Panc1 (cell line): ENCODE data around the gene TMEM123. TPM values are rescaled to one million over a fixed set of nuclear protein-coding genes. Genes with fewer than 3 reads are reported as not detected.

ENCODE experiments used
- ATAC-seq: fragments of 200-7000 bp; cut with Tn5 transposase; 2 replicates; pipeline ENCODE4 v1.9.1; 2020; ENCODE audit warnings: mild to moderate bottlenecking, moderate library complexity
- BruUV-seq: library from RNA; stranded (reverse); fragments of 400-500 nt; replicated peaks from 2 replicates; lab custom pipeline; 2021; lab: Mats Ljungman, UMichigan
- CTCF ChIA-PET: fragments of 300-600 bp; sonication (Branson Sonifier 250); formaldehyde crosslinking; loops from one replicate; lab custom pipeline; 2022; ENCODE audit warnings: antibody characterized with exemption; lab: Charles Lee
- POLR2A ChIA-PET: fragments of 300-600 bp; sonication (Branson Sonifier 250); formaldehyde crosslinking; loops from one replicate; lab custom pipeline; 2022; ENCODE audit warnings: antibody characterized with exemption; lab: Charles Lee
- DNase-seq: peaks from one replicate; pipeline ENCODE4 v3.0.0-alpha.2; 2010; ENCODE audit warnings: low read depth, low spot score
- H3K27ac ChIP-seq: 2 replicates; pipeline ENCODE4 v1.5.1; 2011; ENCODE audit warnings: mild to moderate bottlenecking, low read length, inconsistent platforms
- H3K27me3 ChIP-seq: fragments of 200-500 bp; sonication (Bioruptor generic); 2 replicates; pipeline ENCODE4 v1.6.0; 2014; ENCODE audit warnings: low read length, inconsistent platforms; ENCODE audit not compliant: control insufficient read depth, insufficient read depth
- H3K36me3 ChIP-seq: fragments of 200-500 bp; sonication (Bioruptor generic); 2 replicates; pipeline ENCODE4 v1.5.1; 2014; ENCODE audit warnings: inconsistent platforms, mild to moderate bottlenecking, low read length, moderate library complexity; ENCODE audit not compliant: control insufficient read depth, insufficient read depth
- H3K4me1 ChIP-seq: 2 replicates; pipeline ENCODE4 v1.5.1; 2011; ENCODE audit warnings: inconsistent platforms, mild to moderate bottlenecking, low read length, moderate library complexity; ENCODE audit not compliant: control insufficient read depth, insufficient read depth
- H3K4me3 ChIP-seq, 2 experiments: 2 replicates each; pipeline ENCODE4 v1.5.1; 2011 to 2012; ENCODE audit warnings: low read depth in 2 of 2, low read length in 2 of 2, mild to moderate bottlenecking in 2 of 2, inconsistent platforms in 1 of 2, moderate library complexity in 1 of 2
- H3K9me3 ChIP-seq: fragments of 200-500 bp; sonication (Bioruptor generic); 2 replicates; pipeline ENCODE4 v1.5.1; 2014; ENCODE audit warnings: low read depth, mild to moderate bottlenecking, inconsistent platforms, low read length, moderate library complexity; ENCODE audit not compliant: control insufficient read depth, insufficient read depth
- POLR2AphosphoS5 ChIP-seq: IDR thresholded peaks from 2 replicates; pipeline ENCODE4 v1.6.1; 2012; ENCODE audit warnings: mild to moderate bottlenecking, low read depth, low read length, moderate library complexity
- REST ChIP-seq, 2 experiments: IDR thresholded peaks; 2 replicates each; pipeline ENCODE4 v1.6.1; 2011 to 2012; ENCODE audit warnings: low read depth in 2 of 2, control low read depth in 1 of 2, low read length in 1 of 2, mild to moderate bottlenecking in 1 of 2, moderate library complexity in 1 of 2; ENCODE audit not compliant: insufficient read depth in 1 of 2
- SIN3A ChIP-seq: IDR thresholded peaks from 2 replicates; pipeline ENCODE4 v1.6.1; 2012; ENCODE audit warnings: low read depth, mild to moderate bottlenecking, low read length, moderate library complexity, borderline replicate concordance; ENCODE audit not compliant: insufficient read depth
- TCF7L2 ChIP-seq: IDR thresholded peaks from 2 replicates; pipeline ENCODE4 v1.6.1; 2011; ENCODE audit warnings: mild to moderate bottlenecking, low read depth, low read length, inconsistent platforms
- in situ Hi-C: cut with HindIII; loops from 2 replicates; pipeline ENCODE4 v1.10.0; 2016; ENCODE audit warnings: low sequenced_read_pairs, low pct_unique_long_range_greater_than_20kb
- intact Hi-C: fragments of 100-400 bp; cut with micrococcal nuclease; formaldehyde crosslinking; loops from one replicate; pipeline ENCODE4 v1.10.0; 2022; ENCODE audit not compliant: unreplicated experiment
- total RNA-seq: library from RNA; stranded (reverse); gene quantifications from one replicate; pipeline ENCODE4 v1.2.1, GENCODE V29; 2021; ENCODE audit not compliant: unreplicated experiment
- TF ChIP-seq, protein P1 (sequence below): fragments of 450-650 bp; IDR thresholded peaks from 2 replicates; pipeline ENCODE4 v1.5.1; 2017; ENCODE audit warnings: mild to moderate bottlenecking

The TMEM123 gene
- total RNA-seq, 1 experiment from 2014 or later, result 383 TPM

DNA sequence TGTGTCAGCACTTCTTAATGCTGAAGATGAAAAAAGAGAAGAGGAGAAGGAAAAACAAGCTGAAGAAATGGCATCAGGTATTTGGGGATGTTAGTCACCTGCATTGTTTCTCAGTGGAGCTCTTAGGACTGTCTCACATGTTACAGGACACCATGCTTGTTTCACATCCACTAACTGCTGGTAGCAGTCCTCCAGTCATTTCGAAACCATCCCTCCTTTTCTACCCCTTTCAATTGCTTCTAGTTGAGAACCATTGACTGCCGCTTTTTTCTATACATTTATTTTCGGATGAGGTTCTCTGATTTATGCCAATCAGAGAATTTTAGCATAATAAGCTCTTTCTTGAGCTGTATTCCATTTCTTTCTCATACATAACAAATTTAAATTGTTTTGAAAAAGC, 84.1 kb downstream of the TMEM123 start:
- ChIA-PET CTCF (no interaction called here), POLR2A (interaction anchor here (0.6 kb wide), 2 partner anchors 13 to 116 kb away, joined by 5 to 6 read pairs; no protein-coding TSS in a partner anchor)
- intact Hi-C loops, result no loop called here
- BruUV-seq, result no TSS peak
- H3K27ac ChIP-seq, result no peak overlapping the region
- H3K9me3 ChIP-seq, result no peaks in the 10 kb centered on the region
- peaks cover 42% of the 10 kb centered on the region for H3K36me3 ChIP-seq
- H3K27me3 ChIP-seq, result no peaks in the 10 kb centered on the region
- ATAC-seq (no peak; the same call in 1 of the 2 replicates), DNase-seq (no peak)
- no peak overlapping the region for H3K4me3 ChIP-seq
- H3K4me1 ChIP-seq, result no peaks in the 10 kb centered on the region
- TF ChIP-seq, protein P1, sequence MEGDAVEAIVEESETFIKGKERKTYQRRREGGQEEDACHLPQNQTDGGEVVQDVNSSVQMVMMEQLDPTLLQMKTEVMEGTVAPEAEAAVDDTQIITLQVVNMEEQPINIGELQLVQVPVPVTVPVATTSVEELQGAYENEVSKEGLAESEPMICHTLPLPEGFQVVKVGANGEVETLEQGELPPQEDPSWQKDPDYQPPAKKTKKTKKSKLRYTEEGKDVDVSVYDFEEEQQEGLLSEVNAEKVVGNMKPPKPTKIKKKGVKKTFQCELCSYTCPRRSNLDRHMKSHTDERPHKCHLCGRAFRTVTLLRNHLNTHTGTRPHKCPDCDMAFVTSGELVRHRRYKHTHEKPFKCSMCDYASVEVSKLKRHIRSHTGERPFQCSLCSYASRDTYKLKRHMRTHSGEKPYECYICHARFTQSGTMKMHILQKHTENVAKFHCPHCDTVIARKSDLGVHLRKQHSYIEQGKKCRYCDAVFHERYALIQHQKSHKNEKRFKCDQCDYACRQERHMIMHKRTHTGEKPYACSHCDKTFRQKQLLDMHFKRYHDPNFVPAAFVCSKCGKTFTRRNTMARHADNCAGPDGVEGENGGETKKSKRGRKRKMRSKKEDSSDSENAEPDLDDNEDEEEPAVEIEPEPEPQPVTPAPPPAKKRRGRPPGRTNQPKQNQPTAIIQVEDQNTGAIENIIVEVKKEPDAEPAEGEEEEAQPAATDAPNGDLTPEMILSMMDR, result no peak
- TF ChIP-seq SIN3A, result no peak
- TF ChIP-seq POLR2AphosphoS5, result no peak
- TF ChIP-seq TCF7L2, result no peak
- TF ChIP-seq REST (IDR thresholded peaks at IDR 0.05; ENCODE audit: insufficient read depth in 1 of 2, low read depth in 2 of 2, low read length in 1 of 2), result no peak
- in situ Hi-C loops, result no loop called here

- CTCF ChIA-PET, result interaction anchor here (1.0 kb wide), 1 partner anchor 25 kb away, joined by 5 read pairs; no protein-coding TSS in a partner anchor
- H3K36me3 ChIP-seq, result peaks cover 53% of the 10 kb centered on the region
- intact Hi-C loops, result no loop called here
- H3K4me1 ChIP-seq, result no peaks in the 10 kb centered on the region
- peak; percentile 43; the same call in 1 of the 2 replicates for ATAC-seq
- no peaks in the 10 kb centered on the region for H3K9me3 ChIP-seq
- no peak overlapping the region for H3K4me3 ChIP-seq
- TF ChIP-seq, protein P1, result peak; percentile 35; the same call in 1 of the 2 replicates
- TF ChIP-seq TCF7L2, result no peak
- POLR2A ChIA-PET, result no interaction called here
- H3K27ac ChIP-seq, result no peak overlapping the region
- in situ Hi-C loops, result no loop called here
- no peaks in the 10 kb centered on the region for H3K27me3 ChIP-seq
- no peak for DNase-seq
- BruUV-seq, result no TSS peak
Observed at GRCh38 chr11:102367364-102367763, 85.2 kb downstream of the TMEM123 start.
